HG03159 (cell line): ENCODE results near the gene UMAD1.
"Not testable (repeated sequence)": the region's sequence is repeated elsewhere in the genome, so short reads cannot be mapped to it uniquely, and the experiment has no call there.

Experiments
- ATAC-seq: cut with Tn5 transposase; IDR thresholded peaks from one replicate; pipeline ENCODE4 v1.9.1; 2021; ENCODE audit warnings: mild to moderate bottlenecking, moderate library complexity; ENCODE audit not compliant: unreplicated experiment

Gene UMAD1

GRCh38 chr7:7793921-7794320 is 153.4 kb downstream of the UMAD1 start:
- ATAC-seq: no peak

- no peak for ATAC-seq
These were observed 154.7 kb downstream of the UMAD1 start for GRCh38 chr7:7795203-7795602.

- ATAC-seq: no peak
These were observed 155.1 kb downstream of the UMAD1 start for GRCh38 chr7:7795630-7796121.

- no peak for ATAC-seq
These were observed 158.0 kb downstream of the UMAD1 start for GRCh38 chr7:7798510-7798909.

- ATAC-seq: no peak
These were observed 158.6 kb downstream of the UMAD1 start for GRCh38 chr7:7799138-7799537.

- no peak for ATAC-seq
These were observed 162.0 kb downstream of the UMAD1 start for GRCh38 chr7:7802531-7802930.

- peak; percentile 72 for ATAC-seq
These were observed 163.2 kb downstream of the UMAD1 start for GRCh38 chr7:7803715-7804178.

- not testable (repeated sequence) for ATAC-seq
These were observed 164.3 kb downstream of the UMAD1 start for GRCh38 chr7:7804822-7805221.

- no peak for ATAC-seq
These were observed 165.1 kb downstream of the UMAD1 start for GRCh38 chr7:7805511-7806153.

- no peak for ATAC-seq
These were observed 167.6 kb downstream of the UMAD1 start for GRCh38 chr7:7808156-7808555.

- ATAC-seq: no peak
These were observed 168.1 kb downstream of the UMAD1 start for GRCh38 chr7:7808626-7809025.

- ATAC-seq: no peak
These were observed 169.8 kb downstream of the UMAD1 start for GRCh38 chr7:7810380-7810779.

GRCh38 chr7:7810826-7811225 is 170.3 kb downstream of the UMAD1 start:
- no peak for ATAC-seq

- ATAC-seq: no peak
These were observed 171.6 kb downstream of the UMAD1 start for GRCh38 chr7:7812112-7812511.

- ATAC-seq: no peak
These were observed 174.8 kb downstream of the UMAD1 start for GRCh38 chr7:7815395-7815794.

GRCh38 chr7:7816084-7816483 is 175.5 kb downstream of the UMAD1 start:
- ATAC-seq: no peak

- no peak for ATAC-seq
These were observed 176.4 kb downstream of the UMAD1 start for GRCh38 chr7:7816816-7817536.

GRCh38 chr7:7817748-7818147 is 177.2 kb downstream of the UMAD1 start:
- ATAC-seq: no peak

GRCh38 chr7:7818179-7818578 is 177.6 kb downstream of the UMAD1 start:
- not testable (repeated sequence) for ATAC-seq

- ATAC-seq: peak; percentile 65
These were observed 179.1 kb downstream of the UMAD1 start for GRCh38 chr7:7819442-7820247.

- ATAC-seq: no peak
These were observed 179.9 kb downstream of the UMAD1 start for GRCh38 chr7:7820409-7820808.
